HepG2 (cell line): ENCODE results near the gene ARL2. TPM values are rescaled to one million over a fixed set of nuclear protein-coding genes. Genes with fewer than 3 reads are reported as not detected.

Experiments
- CBX2 ChIP-seq, 2 experiments: fragments of 200-600 bp in 1 of 2; sonication (generic); formaldehyde crosslinking in 1 of 2; IDR thresholded peaks; 2 replicates each; pipeline versions ENCODE4 v1.7.0 to v1.8.1; 2018 to 2022; ENCODE audit warnings: low read depth in 2 of 2, low read length in 1 of 2, mild to moderate bottlenecking in 1 of 2, missing genetic modification reagents in 1 of 2
- CHD2 ChIP-seq: IDR thresholded peaks from 2 replicates; pipeline ENCODE4 v1.6.1; 2011; ENCODE audit warnings: low read depth, low read length, improper control_type of control experiment
- EEA1 ChIP-seq: sonication (generic); formaldehyde crosslinking; IDR thresholded peaks from 2 replicates; pipeline ENCODE4 v1.5.1; 2020; ENCODE audit warnings: mild to moderate bottlenecking, missing genetic modification reagents, borderline replicate concordance
- EP300 ChIP-seq, 3 experiments: sonication (generic) in 1 of 3; formaldehyde crosslinking in 1 of 3; IDR thresholded peaks; 2 replicates each; pipeline versions ENCODE4 v1.5.1 to v1.6.1; 2011 to 2020; ENCODE audit warnings: low read depth in 2 of 3, low read length in 2 of 3, borderline replicate concordance in 1 of 3, improper control_type of control experiment in 1 of 3, mild to moderate bottlenecking in 1 of 3, missing genetic modification reagents in 1 of 3, moderate library complexity in 1 of 3
- GABPB1 ChIP-seq: IDR thresholded peaks from 2 replicates; pipeline ENCODE4 v1.6.1; 2016; ENCODE audit warnings: mild to moderate bottlenecking, missing genetic modification reagents, moderate library complexity, missing compliant biosample characterization
- HES4 ChIP-seq: sonication (generic); formaldehyde crosslinking; IDR thresholded peaks from 2 replicates; pipeline ENCODE4 v1.9.0; 2021; ENCODE audit warnings: mild to moderate bottlenecking, missing genetic modification reagents, borderline replicate concordance
- HNRNPH1 ChIP-seq: fragments of 200-400 bp; formaldehyde crosslinking; optimal IDR thresholded peaks from 2 replicates; pipeline ENCODE3; 2017; ENCODE audit warnings: mild to moderate bottlenecking, low read depth, low read length
- HOXA5 ChIP-seq: sonication (generic); formaldehyde crosslinking; IDR thresholded peaks from 2 replicates; pipeline ENCODE4 v1.4.0; 2020; ENCODE audit warnings: missing genetic modification reagents
- KDM3A ChIP-seq: IDR thresholded peaks from 2 replicates; pipeline ENCODE4 v1.6.1; 2018; ENCODE audit warnings: low read depth, missing compliant biosample characterization
- KLF16 ChIP-seq, 2 experiments: sonication (generic) in 1 of 2; formaldehyde crosslinking in 1 of 2; IDR thresholded peaks; 2 replicates each; pipeline versions ENCODE4 v1.6.1 to v1.8.0; 2016 to 2023; ENCODE audit warnings: missing genetic modification reagents in 2 of 2, missing compliant biosample characterization in 1 of 2
- NR3C1 ChIP-seq: sonication (generic); formaldehyde crosslinking; IDR thresholded peaks from 2 replicates; pipeline ENCODE4 v1.4.0; 2020; ENCODE audit warnings: missing genetic modification reagents
- REXO4 ChIP-seq: sonication (generic); formaldehyde crosslinking; IDR thresholded peaks from 2 replicates; pipeline ENCODE4 v1.8.0; 2022; ENCODE audit warnings: missing genetic modification reagents, mild to moderate bottlenecking, borderline replicate concordance
- SNAPC2 ChIP-seq: sonication (generic); formaldehyde crosslinking; IDR thresholded peaks from 2 replicates; pipeline ENCODE4 v1.8.1; 2022; ENCODE audit warnings: mild to moderate bottlenecking, missing genetic modification reagents
- SP5 ChIP-seq: IDR thresholded peaks from 2 replicates; pipeline ENCODE4 v1.6.1; 2016; ENCODE audit warnings: low read depth, borderline replicate concordance
- STAT5B ChIP-seq: sonication (generic); formaldehyde crosslinking; IDR thresholded peaks from 2 replicates; pipeline ENCODE4 v1.4.0; 2020; ENCODE audit warnings: missing genetic modification reagents
- U2AF1 ChIP-seq: fragments of 200-400 bp; formaldehyde crosslinking; optimal IDR thresholded peaks from 2 replicates; pipeline ENCODE3; 2017; ENCODE audit warnings: mild to moderate bottlenecking, low read depth, low read length
- ZNF121 ChIP-seq: sonication (generic); formaldehyde crosslinking; IDR thresholded peaks from 2 replicates; pipeline ENCODE4 v1.5.0; 2020; ENCODE audit warnings: mild to moderate bottlenecking, missing genetic modification reagents
- ZNF138 ChIP-seq: sonication (generic); formaldehyde crosslinking; IDR thresholded peaks from 2 replicates; pipeline ENCODE4 v1.5.0; 2020; ENCODE audit warnings: mild to moderate bottlenecking, low read depth, missing genetic modification reagents
- ZNF205 ChIP-seq: IDR thresholded peaks from 2 replicates; pipeline ENCODE4 v1.6.1; 2018; ENCODE audit warnings: missing biosample characterization, missing genetic modification reagents
- ZNF260 ChIP-seq: sonication (generic); formaldehyde crosslinking; IDR thresholded peaks from 2 replicates; pipeline ENCODE4 v1.4.0; 2020; ENCODE audit warnings: missing genetic modification reagents, low read depth, mild to moderate bottlenecking, borderline replicate concordance
- ZNF367 ChIP-seq: sonication (generic); formaldehyde crosslinking; IDR thresholded peaks from 2 replicates; pipeline ENCODE4 v1.4.0; 2020; ENCODE audit warnings: missing genetic modification reagents, borderline replicate concordance
- ZNF460 ChIP-seq: sonication (generic); formaldehyde crosslinking; IDR thresholded peaks from 2 replicates; pipeline ENCODE4 v1.5.1; 2020; ENCODE audit warnings: missing genetic modification reagents, mild to moderate bottlenecking, borderline replicate concordance
- ZNF543 ChIP-seq: sonication (generic); formaldehyde crosslinking; IDR thresholded peaks from 2 replicates; pipeline ENCODE4 v1.4.0; 2020; ENCODE audit warnings: mild to moderate bottlenecking, missing genetic modification reagents
- ZNF556 ChIP-seq: sonication (generic); formaldehyde crosslinking; IDR thresholded peaks from 2 replicates; pipeline ENCODE4 v1.4.0; 2020; ENCODE audit warnings: mild to moderate bottlenecking, missing genetic modification reagents, borderline replicate concordance
- ZNF569 ChIP-seq: sonication (generic); formaldehyde crosslinking; IDR thresholded peaks from 2 replicates; pipeline ENCODE4 v1.5.0; 2020; ENCODE audit warnings: mild to moderate bottlenecking, missing genetic modification reagents, moderate library complexity, borderline replicate concordance
- ZNF616 ChIP-seq: sonication (generic); formaldehyde crosslinking; IDR thresholded peaks from 2 replicates; pipeline ENCODE4 v1.5.0; 2020; ENCODE audit warnings: low read depth, mild to moderate bottlenecking, missing genetic modification reagents
- ZNF883 ChIP-seq: sonication (generic); formaldehyde crosslinking; IDR thresholded peaks from 2 replicates; pipeline ENCODE4 v1.5.1; 2020; ENCODE audit warnings: mild to moderate bottlenecking, missing genetic modification reagents; ENCODE audit errors: not compliant biosample characterization
- polyA plus RNA-seq, 8 experiments: library from polyadenylated mRNA; depleted of rRNA in 3 of 8; stranded (reverse) in 7 of 8; unstranded in 1 of 8; fragments of >200 nt; fragmentation: Illumina TruSeq in 4 of 8; extraction: Trizol in 4 of 8; gene quantifications; 2 replicates each; pipeline versions ENCODE4 v1.2.1 to v1.2.3, GENCODE V29; 2011 to 2016; ENCODE audit warnings: low read depth in 4 of 8, missing spikeins in 1 of 8, mixed read lengths in 1 of 8; ENCODE audit not compliant: insufficient read depth in 1 of 8
- total RNA-seq, 5 experiments: library from RNA; depleted of rRNA; stranded (reverse); fragments of >200 nt; fragmentation: Illumina TruSeq; extraction: Trizol; gene quantifications; 2 replicates each; pipeline ENCODE4 v1.2.3, GENCODE V29; 2016; ENCODE audit warnings: low read depth in 1 of 5
- TF ChIP-seq, protein P1 (sequence below): sonication (generic); formaldehyde crosslinking; IDR thresholded peaks from 2 replicates; pipeline ENCODE4 v1.8.0; 2022; ENCODE audit warnings: low read depth, missing genetic modification reagents

The ARL2 gene
- total and polyA plus RNA-seq, 2 of the 13 experiments (the other 11 are each of a cell fraction or from before 2014, with no cell fraction given): 82.9 to 84.4 TPM

DNA sequence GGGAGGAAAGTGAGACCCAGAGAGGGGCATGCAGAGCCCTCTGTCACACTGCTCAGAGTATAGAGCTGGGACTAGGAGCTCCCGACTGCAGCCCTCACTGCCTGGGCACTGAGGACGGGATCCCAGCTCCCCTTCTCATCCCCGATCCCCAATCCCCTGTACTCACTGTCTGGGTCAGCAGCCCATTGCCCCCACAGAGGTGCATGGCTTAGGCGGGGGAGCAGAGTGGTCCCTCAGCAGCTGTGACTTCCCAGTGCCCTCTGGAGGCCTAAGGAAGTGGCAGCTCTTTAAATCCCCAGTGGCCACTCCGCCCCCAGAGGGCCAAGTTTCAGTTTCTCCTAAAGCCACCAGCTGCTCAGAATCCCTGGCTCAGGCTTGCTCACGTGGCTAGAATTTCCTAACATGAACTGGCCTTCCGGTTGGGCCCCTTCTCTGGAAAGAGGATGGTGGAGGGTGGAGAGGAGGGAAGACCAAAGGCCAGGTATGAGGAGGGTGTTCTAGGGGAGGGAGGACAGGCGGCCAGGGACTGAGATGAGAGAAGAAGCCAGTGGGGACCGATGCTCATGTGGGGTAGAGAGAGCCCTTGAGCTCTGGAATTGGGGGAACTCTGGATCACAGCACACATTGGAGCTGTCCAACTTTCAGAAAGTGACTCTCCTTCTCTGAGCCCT lies 17.1 kb upstream of the ARL2 start, which contains the start of gene BATF2 (continued):
- TF ChIP-seq ZNF883 (CRISPR knock-in tag) (peak; percentile 75), U2AF1 (no peak), ZNF260 (no peak), ZNF121 (peak; percentile 46; the same call in 1 of the 2 replicates), ZNF556 (CRISPR knock-in tag) (peak; percentile 71; the same call in 1 of the 2 replicates), STAT5B (CRISPR knock-in tag) (no peak), ZNF460 (CRISPR knock-in tag) (no peak), EP300 (IDR thresholded peaks at IDR 0.05; ENCODE audit: low read depth in 2 of 2, low read length in 2 of 2) (peak in 1 of 2 experiments; percentile 63; a peak in 2 of 4 replicates), EP300 (CRISPR knock-in tag; IDR thresholded peaks at IDR 0.05; ENCODE audit: borderline replicate concordance) (peak; percentile 60), REXO4 (no peak), HNRNPH1 (no peak), SNAPC2 (CRISPR knock-in tag) (0 out of 2 replicates have a peak, but pooled peaks have one; percentile 22), ZNF138 (CRISPR knock-in tag) (no peak), KDM3A (CRISPR knock-in tag) (peak; percentile 75), GABPB1 (CRISPR knock-in tag) (peak; percentile 84), SP5 (CRISPR knock-in tag) (peak; percentile 66; the same call in 1 of the 2 replicates), ZNF367 (CRISPR knock-in tag) (peak; percentile 98), EEA1 (CRISPR knock-in tag) (no peak), CHD2 (no peak), KLF16 (CRISPR knock-in tag; IDR thresholded peaks at IDR 0.05) (peak in 1 of 2 experiments; percentile 70; a peak in 1 of 4 replicates), ZNF205 (CRISPR knock-in tag) (0 out of 2 replicates have a peak, but pooled peaks have one; percentile 38), HOXA5 (0 out of 2 replicates have a peak, but pooled peaks have one; percentile 48), HES4 (no peak), ZNF569 (no peak), ZNF543 (CRISPR knock-in tag) (peak; percentile 48; the same call in 1 of the 2 replicates), NR3C1 (CRISPR knock-in tag) (no peak), ZNF616 (CRISPR knock-in tag) (0 out of 2 replicates have a peak, but pooled peaks have one; percentile 41), CBX2 (IDR thresholded peaks at IDR 0.05; ENCODE audit: low read depth, low read length) (no peak), CBX2 (CRISPR knock-in tag; IDR thresholded peaks at IDR 0.05; ENCODE audit: low read depth) (no peak)
- TF ChIP-seq, protein P1, sequence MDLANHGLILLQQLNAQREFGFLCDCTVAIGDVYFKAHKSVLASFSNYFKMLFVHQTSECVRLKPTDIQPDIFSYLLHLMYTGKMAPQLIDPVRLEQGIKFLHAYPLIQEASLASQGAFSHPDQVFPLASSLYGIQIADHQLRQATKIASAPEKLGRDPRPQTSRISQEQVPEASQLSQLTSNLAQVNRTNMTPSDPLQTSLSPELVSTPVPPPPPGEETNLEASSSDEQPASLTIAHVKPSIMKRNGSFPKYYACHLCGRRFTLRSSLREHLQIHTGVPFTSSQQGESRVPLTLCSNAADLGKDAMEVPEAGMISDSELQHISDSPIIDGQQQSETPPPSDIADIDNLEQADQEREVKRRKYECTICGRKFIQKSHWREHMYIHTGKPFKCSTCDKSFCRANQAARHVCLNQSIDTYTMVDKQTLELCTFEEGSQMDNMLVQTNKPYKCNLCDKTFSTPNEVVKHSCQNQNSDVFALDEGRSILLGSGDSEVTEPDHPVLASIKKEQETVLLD (CRISPR knock-in tag): no peak
